Esophagus muscularis mucosa (tissue), 3 donors: ENCODE measurements around the gene STX17.

ENCODE experiments used
- POLR2A ChIP-seq: fragments of 450-650 bp; IDR thresholded peaks from one replicate; pipeline ENCODE4 v1.6.1; 2017; ENCODE audit warnings: antibody characterized with exemption, moderate library complexity, mild to moderate bottlenecking, low read depth
- TF ChIP-seq, protein P1 (sequence below), 3 experiments: fragments of 200-600 bp in 2 of 3; fragments of 450-650 bp in 1 of 3; sonication (generic) in 2 of 3; IDR thresholded peaks; one replicate each; pipeline ENCODE4 v1.5.1; 2017 to 2019; ENCODE audit warnings: antibody characterized with exemption in 3 of 3, mild to moderate bottlenecking in 2 of 3, moderate library complexity in 1 of 3

DNA sequence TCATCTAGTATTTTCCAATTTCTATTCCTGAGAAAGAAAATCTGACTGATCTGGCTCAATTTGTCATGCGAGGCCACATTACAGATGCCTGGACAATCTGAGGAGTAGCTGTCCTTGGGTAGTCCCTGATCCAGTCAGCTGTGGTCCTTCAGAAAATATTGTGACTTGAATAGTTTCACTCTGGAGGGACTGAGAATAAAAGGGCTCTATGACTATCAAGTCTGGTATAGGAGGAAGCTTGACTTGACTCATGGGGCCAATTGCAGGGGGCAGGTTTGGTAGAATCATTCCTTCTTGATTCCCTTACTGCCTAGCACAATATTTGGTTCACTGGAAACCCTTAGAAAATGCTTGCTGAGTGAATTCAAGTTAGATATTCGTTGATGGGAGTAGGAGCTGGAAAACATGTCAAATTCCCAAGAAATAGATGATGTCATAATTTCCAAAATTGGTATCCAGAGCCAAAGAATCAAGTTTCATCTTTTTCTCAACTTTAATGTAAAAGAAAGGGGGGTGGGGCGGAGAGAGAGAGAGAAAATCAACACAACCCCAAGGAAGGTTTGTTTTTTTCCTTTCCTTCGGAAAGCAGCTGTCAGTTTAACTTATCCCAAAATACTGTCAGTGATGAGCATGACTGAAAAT, 32.4 kb upstream of the STX17 start:
- TF ChIP-seq, protein P1, sequence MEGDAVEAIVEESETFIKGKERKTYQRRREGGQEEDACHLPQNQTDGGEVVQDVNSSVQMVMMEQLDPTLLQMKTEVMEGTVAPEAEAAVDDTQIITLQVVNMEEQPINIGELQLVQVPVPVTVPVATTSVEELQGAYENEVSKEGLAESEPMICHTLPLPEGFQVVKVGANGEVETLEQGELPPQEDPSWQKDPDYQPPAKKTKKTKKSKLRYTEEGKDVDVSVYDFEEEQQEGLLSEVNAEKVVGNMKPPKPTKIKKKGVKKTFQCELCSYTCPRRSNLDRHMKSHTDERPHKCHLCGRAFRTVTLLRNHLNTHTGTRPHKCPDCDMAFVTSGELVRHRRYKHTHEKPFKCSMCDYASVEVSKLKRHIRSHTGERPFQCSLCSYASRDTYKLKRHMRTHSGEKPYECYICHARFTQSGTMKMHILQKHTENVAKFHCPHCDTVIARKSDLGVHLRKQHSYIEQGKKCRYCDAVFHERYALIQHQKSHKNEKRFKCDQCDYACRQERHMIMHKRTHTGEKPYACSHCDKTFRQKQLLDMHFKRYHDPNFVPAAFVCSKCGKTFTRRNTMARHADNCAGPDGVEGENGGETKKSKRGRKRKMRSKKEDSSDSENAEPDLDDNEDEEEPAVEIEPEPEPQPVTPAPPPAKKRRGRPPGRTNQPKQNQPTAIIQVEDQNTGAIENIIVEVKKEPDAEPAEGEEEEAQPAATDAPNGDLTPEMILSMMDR (IDR thresholded peaks at IDR 0.05), result no peak
- no peak for TF ChIP-seq POLR2A
